ENCODE measurements around the gene CBARP. TPM values are rescaled to one million over a fixed set of nuclear protein-coding genes. Genes with fewer than 3 reads are reported as not detected.

The CBARP gene
- total and polyA plus RNA-seq, 2 donors (not counting 3 experiments of a cell fraction or from before 2014, with no cell fraction given), result 3.5 to 9.2 TPM

DNA sequence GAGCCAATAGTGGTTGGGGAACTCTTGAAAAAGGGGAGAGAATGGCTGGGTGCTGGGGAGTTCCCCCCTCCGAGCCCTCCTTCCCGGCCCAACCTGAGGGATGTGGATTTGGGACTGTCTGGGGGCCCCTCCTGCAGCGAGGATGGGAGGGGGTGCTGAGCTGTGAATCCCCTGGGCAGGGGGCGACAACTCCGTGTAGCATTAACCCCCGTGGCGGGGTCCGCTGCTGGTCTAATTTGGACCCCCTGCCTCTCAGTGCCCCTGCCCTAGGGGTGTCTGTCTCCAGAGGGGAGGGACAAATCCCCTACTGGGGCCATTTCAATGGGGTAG is 20.3 kb upstream of the CBARP start:
- Histone ChIP-seq H2AFZ (ENCODE audit: low read depth, low read length) (no peak overlapping the region), H3K4me1 (ENCODE audit: control insufficient read depth, extremely low read depth, insufficient read depth, low read length) (peaks cover 58% of the 10 kb centered on the region), H3K27ac (ENCODE audit: insufficient read depth, low read depth, low read length) (no peak overlapping the region), H3K79me2 (ENCODE audit: control insufficient read depth, insufficient read depth, low read length) (peaks cover 37% of the 10 kb centered on the region), H3K9me3 (replicated peaks; ENCODE audit: control insufficient read depth, insufficient read depth, low read length) (no peaks in the 10 kb centered on the region), H3K4me2 (ENCODE audit: insufficient read depth, low read length) (no peak overlapping the region), H3K9me1 (replicated peaks; ENCODE audit: control insufficient read depth, extremely low read depth, insufficient read depth, low read length) (no peaks in the 10 kb centered on the region), H3K4me3 (replicated peaks in 1 of 3; ENCODE audit: insufficient read depth in 1 of 3, low read depth in 1 of 3, low read length in 3 of 3) (no peak overlapping the region), H3K36me3 (ENCODE audit: control insufficient read depth in 2 of 2, extremely low read depth in 1 of 2, insufficient read depth in 2 of 2, low read length in 2 of 2) (peaks cover 29 to 34% of the 10 kb centered on the region in 2 experiments), H3K27me3 (ENCODE audit: control insufficient read depth in 2 of 2, insufficient read depth in 2 of 2, low read length in 2 of 2) (no peaks in the 10 kb centered on the region), H3K9ac (replicated peaks; ENCODE audit: extremely low read depth, insufficient read depth, low read length) (no peak overlapping the region), H4K20me1 (replicated peaks; ENCODE audit: control insufficient read depth, extremely low read depth, insufficient read depth, low read length) (no peaks in the 10 kb centered on the region)
- dilution Hi-C loops (cut with MboI; ENCODE audit: extremely low pct_ligation_motif_present, low sequenced_read_pairs), result no loop called here
- TF ChIP-seq EZH2 (IDR thresholded peaks at IDR 0.05; ENCODE audit: borderline replicate concordance, low read depth, low read length, severe bottlenecking) (no peak), POLR2AphosphoS5 (IDR thresholded peaks at IDR 0.05; ENCODE audit: insufficient read depth, low read depth, low read length) (no peak), MYC (IDR thresholded peaks at IDR 0.05; ENCODE audit: low read depth, low read length) (no peak), POLR2A (IDR thresholded peaks at IDR 0.05; ENCODE audit: low read depth, low read length) (no peak), GATA2 (IDR thresholded peaks at IDR 0.05; ENCODE audit: insufficient read depth, insufficient read length, low read depth, low read length) (no peak), FOS (IDR thresholded peaks at IDR 0.05; ENCODE audit: borderline replicate concordance, insufficient read depth, low read length) (no peak), JUN (IDR thresholded peaks at IDR 0.05; ENCODE audit: borderline replicate concordance, insufficient read depth, insufficient read length, low read depth) (no peak)
- TF ChIP-seq, protein P1, sequence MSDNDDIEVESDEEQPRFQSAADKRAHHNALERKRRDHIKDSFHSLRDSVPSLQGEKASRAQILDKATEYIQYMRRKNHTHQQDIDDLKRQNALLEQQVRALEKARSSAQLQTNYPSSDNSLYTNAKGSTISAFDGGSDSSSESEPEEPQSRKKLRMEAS (IDR thresholded peaks at IDR 0.05; ENCODE audit: insufficient read depth, insufficient read length), result no peak
- TF ChIP-seq, protein P2, sequence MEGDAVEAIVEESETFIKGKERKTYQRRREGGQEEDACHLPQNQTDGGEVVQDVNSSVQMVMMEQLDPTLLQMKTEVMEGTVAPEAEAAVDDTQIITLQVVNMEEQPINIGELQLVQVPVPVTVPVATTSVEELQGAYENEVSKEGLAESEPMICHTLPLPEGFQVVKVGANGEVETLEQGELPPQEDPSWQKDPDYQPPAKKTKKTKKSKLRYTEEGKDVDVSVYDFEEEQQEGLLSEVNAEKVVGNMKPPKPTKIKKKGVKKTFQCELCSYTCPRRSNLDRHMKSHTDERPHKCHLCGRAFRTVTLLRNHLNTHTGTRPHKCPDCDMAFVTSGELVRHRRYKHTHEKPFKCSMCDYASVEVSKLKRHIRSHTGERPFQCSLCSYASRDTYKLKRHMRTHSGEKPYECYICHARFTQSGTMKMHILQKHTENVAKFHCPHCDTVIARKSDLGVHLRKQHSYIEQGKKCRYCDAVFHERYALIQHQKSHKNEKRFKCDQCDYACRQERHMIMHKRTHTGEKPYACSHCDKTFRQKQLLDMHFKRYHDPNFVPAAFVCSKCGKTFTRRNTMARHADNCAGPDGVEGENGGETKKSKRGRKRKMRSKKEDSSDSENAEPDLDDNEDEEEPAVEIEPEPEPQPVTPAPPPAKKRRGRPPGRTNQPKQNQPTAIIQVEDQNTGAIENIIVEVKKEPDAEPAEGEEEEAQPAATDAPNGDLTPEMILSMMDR (IDR thresholded peaks at IDR 0.05; ENCODE audit: extremely low read depth in 1 of 2, insufficient read depth in 1 of 2, low read depth in 1 of 2, low read length in 2 of 2), result no peak
- CTCF ChIA-PET, result interaction anchor here (7.8 kb wide), 1 partner anchor 14 kb away, joined by 63 read pairs; no protein-coding TSS in a partner anchor
- BruUV-seq (replicated peaks), result no TSS peak
- FAIRE-seq, result no peak
- intact Hi-C loops (cut with micrococcal nuclease), result no loop called here
- no peak for DNase-seq (ENCODE audit: low read depth, low spot score)
- POLR2A ChIA-PET, result interaction anchor here (0.6 to 3.4 kb wide), 2 partner anchors 8 to 11 kb away, joined by 5 to 19 read pairs; partner anchors contain the start of gene CIRBP
